GM21528 (cell line): ENCODE data around the gene KRT74.
"Not testable (repeated sequence)": the region's sequence is repeated elsewhere in the genome, so short reads cannot be mapped to it uniquely, and the experiment has no call there.

Experiments
- ATAC-seq: cut with Tn5 transposase; IDR thresholded peaks from one replicate; pipeline ENCODE4 v1.9.1; 2021; ENCODE audit warnings: mild to moderate bottlenecking, moderate library complexity; ENCODE audit not compliant: unreplicated experiment, low FRiP score

KRT74 gene

GRCh38 chr12:52604859-52605258, 31.2 kb upstream of the KRT74 start:
- ATAC-seq = no peak

GRCh38 chr12:52603314-52603713, 29.7 kb upstream of the KRT74 start:
- no peak for ATAC-seq

GRCh38 chr12:52602552-52602951, 28.9 kb upstream of the KRT74 start:
- no peak for ATAC-seq

- no peak for ATAC-seq
These were observed 28.0 kb upstream of the KRT74 start for GRCh38 chr12:52601671-52602070.

GRCh38 chr12:52600941-52601481, 27.4 kb upstream of the KRT74 start, which contains the start of gene KRT72:
Gene KRT72, minus strand, starts transcription at chr12:52601463. Its CDS starts 11 bp downstream, at chr12:52601452.
- ATAC-seq = no peak

GRCh38 chr12:52600475-52600874, 26.8 kb upstream of the KRT74 start:
- ATAC-seq = no peak

GRCh38 chr12:52600071-52600470, 26.4 kb upstream of the KRT74 start:
- no peak for ATAC-seq

GRCh38 chr12:52598966-52599365, 25.3 kb upstream of the KRT74 start:
- ATAC-seq = no peak

GRCh38 chr12:52594237-52594636, 20.6 kb upstream of the KRT74 start:
- not testable (repeated sequence) for ATAC-seq

- no peak for ATAC-seq
These were observed 17.9 kb upstream of the KRT74 start for GRCh38 chr12:52591521-52591920.

- no peak for ATAC-seq
These were observed 16.4 kb upstream of the KRT74 start for GRCh38 chr12:52590021-52590420.

- no peak for ATAC-seq
These were observed 13.9 kb upstream of the KRT74 start for GRCh38 chr12:52587563-52587962.

- ATAC-seq = no peak
These were observed 12.3 kb upstream of the KRT74 start for GRCh38 chr12:52585946-52586345.

GRCh38 chr12:52585066-52585465, 11.4 kb upstream of the KRT74 start:
- ATAC-seq = no peak

- no peak for ATAC-seq
These were observed 10.6 kb upstream of the KRT74 start for GRCh38 chr12:52584156-52584682.

- ATAC-seq = no peak
These were observed 9.4 kb upstream of the KRT74 start for GRCh38 chr12:52582971-52583456.

GRCh38 chr12:52582486-52582885, 8.8 kb upstream of the KRT74 start:
- no peak for ATAC-seq

GRCh38 chr12:52581481-52581880, 7.8 kb upstream of the KRT74 start:
- no peak for ATAC-seq

GRCh38 chr12:52581066-52581465, 7.4 kb upstream of the KRT74 start:
- no peak for ATAC-seq

- ATAC-seq = no peak
These were observed 6.9 kb upstream of the KRT74 start for GRCh38 chr12:52580496-52580895.

GRCh38 chr12:52579468-52580465, 6.1 kb upstream of the KRT74 start:
- ATAC-seq = no peak
